GM10847 (cell line): ENCODE data around the gene TBC1D8.

Source experiments
- POLR2A ChIP-seq: IDR thresholded peaks from 2 replicates; pipeline ENCODE4 v1.6.1; 2011; ENCODE audit not compliant: insufficient read length; ENCODE audit errors: extremely low read depth

TBC1D8 gene

DNA sequence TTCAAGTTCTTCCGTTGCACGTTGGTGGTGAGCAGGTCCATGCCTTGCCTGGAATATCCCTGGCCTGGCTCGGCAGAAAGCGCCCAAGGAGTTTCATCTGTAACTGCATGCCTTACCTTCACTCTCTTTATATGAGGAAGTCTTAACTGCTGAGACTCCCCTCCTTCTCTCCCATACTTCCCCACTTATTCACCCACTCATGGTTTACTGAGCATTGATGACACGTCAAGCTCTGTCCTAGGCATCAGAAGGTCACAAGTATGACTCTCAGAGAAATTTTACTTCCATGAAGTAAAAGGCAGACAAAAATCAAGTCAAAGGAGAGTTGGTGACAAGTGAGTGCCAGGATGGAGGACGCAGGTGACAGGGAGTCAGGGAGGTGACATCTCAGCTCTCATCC is 68.2 kb downstream of the TBC1D8 start:
- TF ChIP-seq POLR2A, result no peak

- TF ChIP-seq POLR2A, result no peak
Observed at GRCh38 chr2:101081375-101081907, 69.7 kb downstream of the TBC1D8 start.

- no peak for TF ChIP-seq POLR2A
Observed at GRCh38 chr2:101080211-101081068, 70.7 kb downstream of the TBC1D8 start.

GRCh38 chr2:101076581-101076980 is 74.6 kb downstream of the TBC1D8 start:
- TF ChIP-seq POLR2A, result no peak

- TF ChIP-seq POLR2A, result no peak
Observed at GRCh38 chr2:101064868-101065549, 86.2 kb downstream of the TBC1D8 start.

DNA sequence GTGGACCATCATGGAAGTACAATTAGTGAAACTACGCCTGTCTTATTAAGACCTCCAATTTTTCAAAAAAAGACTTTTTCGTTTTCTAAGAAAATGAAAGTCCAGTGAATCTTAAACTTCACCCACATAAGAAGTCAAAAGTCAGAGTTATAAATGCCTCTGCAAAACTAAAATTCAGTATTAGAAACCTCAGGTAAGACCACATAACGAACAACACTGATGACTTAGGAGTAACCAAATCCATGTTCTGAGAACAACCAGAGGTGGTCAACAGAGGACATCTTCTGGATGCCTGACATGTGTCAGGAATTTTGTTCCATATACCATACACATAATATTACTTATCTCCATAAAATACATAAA is 86.7 kb downstream of the TBC1D8 start:
- no peak for TF ChIP-seq POLR2A

DNA sequence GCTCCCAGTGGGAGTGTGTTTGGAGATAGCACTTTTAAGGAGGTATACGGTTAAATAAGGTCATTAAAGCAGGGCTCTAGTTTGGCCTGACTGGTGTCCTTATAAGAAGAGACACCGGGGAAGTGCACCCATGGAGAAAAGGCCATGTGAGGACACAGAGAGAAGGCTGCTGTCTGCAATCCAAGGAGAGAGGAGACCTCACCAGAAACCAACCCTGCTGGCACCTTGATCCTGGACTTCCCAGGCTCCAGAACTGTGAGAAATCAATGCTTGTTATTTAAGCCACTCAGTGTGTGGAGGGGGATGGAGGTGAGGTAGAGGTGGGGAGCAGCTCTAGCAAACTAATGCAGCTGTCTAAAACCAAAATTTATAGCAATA is 87.1 kb downstream of the TBC1D8 start:
- TF ChIP-seq POLR2A, result no peak

DNA sequence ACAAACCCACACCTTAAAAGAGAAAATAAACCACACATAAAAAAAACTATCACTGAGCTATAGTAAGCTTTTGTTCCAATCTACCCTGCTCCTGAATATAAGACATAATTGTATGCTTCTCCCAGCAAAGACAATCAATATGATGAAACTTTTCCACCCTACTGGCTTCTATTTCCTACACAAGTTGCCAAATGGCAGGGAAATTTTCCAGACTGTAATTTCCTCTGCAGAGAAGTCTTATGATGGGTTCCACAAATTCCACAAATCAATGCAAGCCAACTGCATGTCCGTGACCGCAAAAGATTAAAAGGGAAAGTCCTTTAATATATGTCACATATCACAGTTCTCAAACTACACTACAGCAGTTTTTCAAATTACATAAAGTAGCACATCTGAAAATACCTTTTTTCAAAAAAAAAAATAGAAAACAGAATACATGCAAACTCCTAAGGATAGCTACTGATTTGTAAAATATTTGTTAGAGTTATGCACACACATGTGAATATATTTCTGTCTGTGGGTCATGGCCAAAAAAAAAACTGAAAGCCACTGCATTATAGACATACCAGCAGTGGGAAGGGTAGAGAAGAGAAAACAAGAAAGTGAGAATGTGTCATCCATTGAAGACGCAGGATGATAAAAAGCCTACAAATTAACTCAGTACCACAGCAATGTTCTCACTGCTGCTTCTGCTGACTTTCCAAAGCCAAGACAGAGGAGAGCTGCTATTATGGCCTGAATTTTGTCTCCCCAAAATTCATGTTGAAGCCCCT is 87.6 kb downstream of the TBC1D8 start:
- no peak for TF ChIP-seq POLR2A

GRCh38 chr2:101058386-101058785 is 92.8 kb downstream of the TBC1D8 start:
- no peak for TF ChIP-seq POLR2A

DNA sequence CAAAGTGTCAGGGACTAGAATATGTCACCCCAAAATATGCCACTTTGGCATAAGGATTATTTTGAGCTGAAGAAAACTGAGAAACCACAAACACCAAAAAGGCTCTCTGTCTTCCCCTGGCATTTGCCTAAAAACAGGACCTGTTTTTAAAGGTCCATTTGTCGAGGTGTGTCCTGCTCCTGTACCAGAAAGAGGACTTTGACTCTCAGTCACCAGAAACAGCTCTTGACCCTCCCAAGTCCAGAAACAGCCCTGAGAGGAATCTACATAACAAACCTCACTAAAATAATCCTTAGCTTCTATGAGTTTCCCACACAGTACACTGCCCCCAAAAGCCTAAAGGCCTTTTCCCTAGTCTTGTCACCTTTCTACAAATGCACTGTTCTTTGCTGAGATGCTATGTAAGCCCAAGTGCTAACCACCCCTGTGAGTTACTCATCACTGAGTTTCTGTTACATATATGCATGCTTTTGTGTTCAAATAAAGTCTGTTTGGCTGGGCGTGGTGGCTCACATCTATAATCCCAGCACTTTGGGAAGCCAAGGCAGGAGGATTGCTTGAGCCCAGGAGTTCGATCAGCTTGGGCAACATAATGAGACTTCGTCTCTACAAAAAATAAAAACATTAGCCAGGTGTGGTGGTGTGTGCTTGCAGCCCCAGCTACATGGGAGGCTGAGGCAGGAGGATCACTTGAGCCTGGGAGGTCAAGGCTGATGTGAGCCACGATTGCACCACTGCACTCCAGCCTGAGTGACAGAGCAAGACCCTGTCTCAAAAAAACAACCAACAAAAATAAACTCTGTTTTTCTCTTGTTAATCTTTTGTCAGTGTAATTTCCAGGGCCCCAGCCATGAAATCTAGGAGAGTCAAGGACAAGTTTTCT is 93.9 kb downstream of the TBC1D8 start:
- TF ChIP-seq POLR2A, result no peak

DNA sequence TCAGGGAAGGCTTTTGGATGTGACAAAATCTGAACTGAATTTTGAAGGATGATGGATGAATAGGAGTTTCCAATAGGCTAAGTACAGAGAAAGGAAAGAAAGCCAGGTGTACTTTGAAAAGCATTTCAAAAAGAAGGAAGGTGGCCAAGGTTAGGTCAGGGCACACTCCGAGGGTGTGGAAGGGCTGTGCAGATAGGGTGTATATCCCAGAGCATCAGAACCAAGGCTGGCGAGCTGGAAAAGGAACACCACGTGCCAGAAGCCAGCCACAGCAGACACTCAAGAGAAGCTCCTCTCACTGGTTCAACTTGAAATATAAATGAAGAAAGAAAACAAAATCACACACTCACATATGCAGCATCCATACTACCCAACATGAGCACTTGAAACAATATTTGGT is 98.1 kb downstream of the TBC1D8 start:
- TF ChIP-seq POLR2A, result no peak

- no peak for TF ChIP-seq POLR2A
Observed at GRCh38 chr2:101052147-101052546, 99.0 kb downstream of the TBC1D8 start.

GRCh38 chr2:101048756-101049155 is 102.4 kb downstream of the TBC1D8 start:
- no peak for TF ChIP-seq POLR2A

- TF ChIP-seq POLR2A, result no peak
Observed at GRCh38 chr2:101047774-101048173, 103.4 kb downstream of the TBC1D8 start.
